HS-27A (cell line): ENCODE results near the gene SLC22A2.

Source experiments
- DNase-seq: peaks from one replicate; pipeline ENCODE4 v3.0.0-alpha.2; 2012; ENCODE audit warnings: low read depth, missing footprints

SLC22A2 gene

GRCh38 chr6:160207618-160208017 is 51.0 kb downstream of the SLC22A2 start:
- DNase-seq, result no peak

GRCh38 chr6:160204710-160205109 is 53.9 kb downstream of the SLC22A2 start:
- no peak for DNase-seq

GRCh38 chr6:160203953-160204352 is 54.7 kb downstream of the SLC22A2 start:
- DNase-seq, result no peak

- no peak for DNase-seq
Observed at GRCh38 chr6:160203522-160203921, 55.1 kb downstream of the SLC22A2 start.

- no peak for DNase-seq
Observed at GRCh38 chr6:160203076-160203475, 55.5 kb downstream of the SLC22A2 start.

GRCh38 chr6:160202411-160202810 is 56.2 kb downstream of the SLC22A2 start:
- DNase-seq, result no peak

GRCh38 chr6:160201061-160201460 is 57.6 kb downstream of the SLC22A2 start:
- DNase-seq, result no peak

- no peak for DNase-seq
Observed at GRCh38 chr6:160198606-160199211, 59.9 kb downstream of the SLC22A2 start.

- DNase-seq, result no peak
Observed at GRCh38 chr6:160197662-160198061, 61.0 kb downstream of the SLC22A2 start.

GRCh38 chr6:160194808-160195207 is 63.8 kb downstream of the SLC22A2 start:
- DNase-seq, result no peak

- DNase-seq, result no peak
Observed at GRCh38 chr6:160192840-160193239, 65.8 kb downstream of the SLC22A2 start.

- DNase-seq, result no peak
Observed at GRCh38 chr6:160190973-160191372, 67.6 kb downstream of the SLC22A2 start.

- no peak for DNase-seq
Observed at GRCh38 chr6:160190081-160190480, 68.5 kb downstream of the SLC22A2 start.

- no peak for DNase-seq
Observed at GRCh38 chr6:160188773-160189172, 69.8 kb downstream of the SLC22A2 start.

GRCh38 chr6:160180706-160181105 is 77.9 kb downstream of the SLC22A2 start:
- DNase-seq, result no peak

GRCh38 chr6:160178271-160178670 is 80.3 kb downstream of the SLC22A2 start:
- no peak for DNase-seq

- peak; percentile 12 for DNase-seq
Observed at GRCh38 chr6:160177220-160177619, 81.4 kb downstream of the SLC22A2 start.

- DNase-seq, result no peak
Observed at GRCh38 chr6:160174681-160175080, 83.9 kb downstream of the SLC22A2 start.

GRCh38 chr6:160173806-160174527 is 84.7 kb downstream of the SLC22A2 start:
- DNase-seq, result no peak

- no peak for DNase-seq
Observed at GRCh38 chr6:160172704-160173103, 85.9 kb downstream of the SLC22A2 start.

GRCh38 chr6:160170018-160170680 is 88.5 kb downstream of the SLC22A2 start:
- no peak for DNase-seq

- no peak for DNase-seq
Observed at GRCh38 chr6:160167604-160168399, 90.8 kb downstream of the SLC22A2 start.
